Lung (tissue), 12 donors: ENCODE measurements around the gene GARIN5A. TPM values are rescaled to one million over a fixed set of nuclear protein-coding genes. Genes with fewer than 3 reads are reported as not detected.

Experiments
- ATAC-seq: fragments of 200-7000 bp; cut with Tn5 transposase; one replicate; pipeline ENCODE4 v1.9.1; 2020; ENCODE audit warnings: moderate number of reproducible peaks; ENCODE audit not compliant: insufficient read depth, low FRiP score
- DNase-seq, 3 donors: peaks; one replicate each; pipeline ENCODE4 v3.0.0-alpha.2; 2013 to 2017
- H3K27ac ChIP-seq, 2 donors: one replicate each; pipeline ENCODE4 v1.5.1; 2013; ENCODE audit warnings: mild to moderate bottlenecking in 2 of 2, moderate library complexity in 2 of 2, control low read depth in 1 of 2, inconsistent platforms in 1 of 2, low read depth in 1 of 2, low read length in 1 of 2
- H3K27me3 ChIP-seq, 3 donors: one replicate each; pipeline ENCODE4 v1.5.1; 2013; ENCODE audit warnings: low read length in 2 of 3; ENCODE audit not compliant: control insufficient read depth in 3 of 3, insufficient read depth in 3 of 3
- H3K36me3 ChIP-seq, 4 donors: one replicate each; pipeline ENCODE4 v1.5.1; 2013; ENCODE audit warnings: low read length in 4 of 4, mild to moderate bottlenecking in 1 of 4, moderate library complexity in 1 of 4; ENCODE audit not compliant: control insufficient read depth in 4 of 4, insufficient read depth in 4 of 4
- H3K4me1 ChIP-seq, 5 donors: one replicate each; pipeline ENCODE4 v1.5.1; 2013; ENCODE audit warnings: low read length in 5 of 5, mild to moderate bottlenecking in 2 of 5, moderate library complexity in 1 of 5; ENCODE audit not compliant: control insufficient read depth in 5 of 5, insufficient read depth in 5 of 5
- H3K4me3 ChIP-seq: one replicate; pipeline ENCODE4 v1.5.1; 2013; ENCODE audit warnings: mild to moderate bottlenecking, control low read depth, moderate library complexity
- H3K9ac ChIP-seq, 2 donors: one replicate each; pipeline ENCODE4 v1.5.1; 2013; ENCODE audit warnings: low read length in 2 of 2, control low read depth in 1 of 2; ENCODE audit not compliant: insufficient read depth in 1 of 2
- H3K9me3 ChIP-seq, 4 donors: one replicate each; pipeline ENCODE4 v1.5.1; 2013; ENCODE audit warnings: low read length in 3 of 4, mild to moderate bottlenecking in 1 of 4, moderate library complexity in 1 of 4; ENCODE audit not compliant: control insufficient read depth in 4 of 4, insufficient read depth in 3 of 4
- CTCF ChIP-seq: IDR thresholded peaks from 2 replicates; pipeline ENCODE4 v1.5.1; 2012; ENCODE audit warnings: mild to moderate bottlenecking; ENCODE audit errors: control extremely low read depth, extremely low read depth
- WGBS, 2 donors: extraction: QIAGEN DNeasy Blood & Tissue Kit; methylation state at CpG; one replicate each; pipeline ENCODE4 v1.1.7; 2013; 5-methylcytosine and 5-hydroxymethylcytosine counted together
- polyA plus RNA-seq, 2 donors: library from polyadenylated mRNA; stranded (reverse); fragments of 200-250 nt; gene quantifications; one replicate each; pipeline ENCODE4 v1.2.1, GENCODE V29; 2013
- total RNA-seq, 2 donors: library from RNA; depleted of rRNA in 1 of 2; stranded (reverse); fragments of >200 nt in 1 of 2; gene quantifications; one replicate each; pipeline ENCODE4 v1.2.1, GENCODE V29; 2014 to 2021
- donor health status: control.
- donor health status: control.
- donor health status: Bipolar disorder and iron deficiency.
- donor health status: healthy.
- donor health status: DM: yes; HTN: yes; CAD: no.

The GARIN5A gene
- total and polyA plus RNA-seq, 4 donors, result 1.7 to 5.0 (median 2.4) TPM

- Histone ChIP-seq H3K36me3 (no peaks in the 10 kb centered on the region), H3K4me3 (no peak overlapping the region), H3K27ac (no peak overlapping the region), H3K9ac (no peak overlapping the region), H3K4me1 (peaks cover 0 to 5% (median 3%) of the 10 kb centered on the region in 5 donors), H3K9me3 (no peaks in the 10 kb centered on the region), H3K27me3 (peaks cover 0 to 5% (median 3%) of the 10 kb centered on the region in 3 donors)
- no peak for TF ChIP-seq CTCF
- ATAC-seq (no peak), DNase-seq (no peak)
- WGBS, 2 donors, result 63 to 66% methylated on average over 7 of the region's 7 CpGs
Observed at GRCh38 chr19:50425581-50425980, 51.1 kb downstream of the GARIN5A start.

GRCh38 chr19:50423279-50424113 lies 53.2 kb downstream of the GARIN5A start:
- 86 to 91% methylated on average over 22 of the region's 22 CpGs for WGBS, 2 donors
- peaks cover 0 to 9% (median 3%) of the 10 kb centered on the region in 5 donors for H3K4me1 ChIP-seq
- H3K36me3 ChIP-seq, result no peaks in the 10 kb centered on the region
- H3K9me3 ChIP-seq, result no peaks in the 10 kb centered on the region
- no peak overlapping the region for H3K4me3 ChIP-seq
- DNase-seq (no peak), ATAC-seq (no peak)
- H3K27me3 ChIP-seq, result peaks cover 0 to 14% (median 12%) of the 10 kb centered on the region in 3 donors
- H3K9ac ChIP-seq, result no peak overlapping the region
- TF ChIP-seq CTCF, result no peak
- no peak overlapping the region for H3K27ac ChIP-seq

GRCh38 chr19:50422397-50423278 lies 54.0 kb downstream of the GARIN5A start:
- 83 to 85% methylated on average over 18 of the region's 18 CpGs for WGBS, 2 donors
- Histone ChIP-seq H3K4me1 (peaks cover 0 to 4% (median under 1%) of the 10 kb centered on the region in 5 donors), H3K27me3 (peaks cover 0 to 14% (median 12%) of the 10 kb centered on the region in 3 donors)

More at GRCh38 chr19:50422397-50423278, 54.0 kb downstream of the GARIN5A start:
- H3K9me3 ChIP-seq, result no peaks in the 10 kb centered on the region
- ATAC-seq, result no peak
- no peaks in the 10 kb centered on the region for H3K36me3 ChIP-seq
- H3K9ac ChIP-seq, result no peak overlapping the region
- DNase-seq, result no peak
- no peak overlapping the region for H3K4me3 ChIP-seq
- H3K27ac ChIP-seq, result no peak overlapping the region
- TF ChIP-seq CTCF, result no peak
